H1 (cell line): ENCODE results near the gene P4HB. TPM values are rescaled to one million over a fixed set of nuclear protein-coding genes. Genes with fewer than 3 reads are reported as not detected.

ENCODE experiments used
- CTCF ChIA-PET: fragments of 300-600 bp; sonication (Branson Sonifier 250); formaldehyde crosslinking; loops from one replicate; lab custom pipeline; 2021; ENCODE audit not compliant: partially characterized antibody; lab: Charles Lee
- POLR2A ChIA-PET: fragments of 300-600 bp; sonication (Branson Sonifier 250); formaldehyde crosslinking; loops from one replicate; lab custom pipeline; 2021; ENCODE audit warnings: inconsistent platforms; ENCODE audit not compliant: partially characterized antibody; lab: Charles Lee
- DNase-seq, 2 experiments: peaks; one replicate each; pipeline versions ENCODE4 v3.0.0 to v3.0.0-alpha.2; 2010 to 2022; ENCODE audit warnings: low spot score in 2 of 2, low read depth in 1 of 2, mixed read lengths in 1 of 2
- FAIRE-seq: peaks from 2 replicates; lab custom pipeline; 2011; peaks lifted over from hg19 to GRCh38; lab: Jason Lieb, UNC
- H2AFZ ChIP-seq: 2 replicates; pipeline ENCODE4 v1.8.1; 2012; ENCODE audit warnings: low read length, inconsistent platforms
- H2AK5ac ChIP-seq: 2 replicates; pipeline ENCODE4 v1.6.1; 2013; ENCODE audit warnings: low read depth, low read length
- H2BK120ac ChIP-seq: replicated peaks from 2 replicates; pipeline ENCODE3; 2013; ENCODE audit warnings: low read depth, low read length, inconsistent platforms
- H2BK12ac ChIP-seq: 2 replicates; pipeline ENCODE4 v1.6.1; 2013; ENCODE audit warnings: low read depth, low read length
- H2BK15ac ChIP-seq: 2 replicates; pipeline ENCODE4 v1.6.1; 2013; ENCODE audit warnings: low read length
- H2BK20ac ChIP-seq: 2 replicates; pipeline ENCODE4 v1.6.1; 2013; ENCODE audit warnings: low read length
- H2BK5ac ChIP-seq: 2 replicates; pipeline ENCODE4 v1.6.1; 2013; ENCODE audit warnings: low read depth, low read length
- H3K14ac ChIP-seq: 2 replicates; pipeline ENCODE4 v1.6.1; 2013; ENCODE audit warnings: inconsistent platforms; ENCODE audit not compliant: insufficient read length
- H3K18ac ChIP-seq: 2 replicates; pipeline ENCODE4 v1.6.1; 2013; ENCODE audit warnings: low read length; ENCODE audit errors: extremely low read depth
- H3K23ac ChIP-seq: 2 replicates; pipeline ENCODE4 v1.6.1; 2013; ENCODE audit warnings: inconsistent platforms; ENCODE audit not compliant: insufficient read length
- H3K23me2 ChIP-seq: 2 replicates; pipeline ENCODE4 v1.6.1; 2013; ENCODE audit warnings: low read depth, low read length
- H3K27ac ChIP-seq: 2 replicates; pipeline ENCODE4 v1.6.1; 2011; ENCODE audit warnings: low read depth, low read length, inconsistent platforms
- H3K27me3 ChIP-seq, 4 experiments: replicated peaks in 1 of 4; 1 replicate in 1 of 4; 2 replicates in 3 of 4; pipeline versions ENCODE4 v1.6.1 to v1.8.1; 2011 to 2013; ENCODE audit warnings: low read length in 3 of 4, mild to moderate bottlenecking in 3 of 4, inconsistent platforms in 2 of 4, mixed read lengths in 2 of 4, moderate library complexity in 1 of 4; ENCODE audit not compliant: control insufficient read depth in 3 of 4, insufficient read depth in 3 of 4; ENCODE audit errors: extremely low read depth in 1 of 4
- H3K36me3 ChIP-seq, 4 experiments: 2 replicates each; pipeline versions ENCODE4 v1.6.1 to v1.8.1; 2011 to 2013; ENCODE audit warnings: mild to moderate bottlenecking in 4 of 4, low read length in 3 of 4, moderate library complexity in 2 of 4, control low read depth in 1 of 4, inconsistent platforms in 1 of 4; ENCODE audit not compliant: insufficient read depth in 4 of 4, control insufficient read depth in 2 of 4
- H3K4ac ChIP-seq: replicated peaks from 2 replicates; pipeline ENCODE3; 2013; ENCODE audit warnings: low read length, low read depth, mixed read lengths, inconsistent platforms; ENCODE audit not compliant: insufficient read length
- H3K4me1 ChIP-seq, 4 experiments: replicated peaks in 1 of 4; 1 replicate in 1 of 4; 2 replicates in 3 of 4; pipeline versions ENCODE4 v1.6.1 to v1.8.1; 2011 to 2013; ENCODE audit warnings: low read length in 3 of 4, inconsistent platforms in 2 of 4, mixed read lengths in 1 of 4; ENCODE audit not compliant: insufficient read depth in 4 of 4, control insufficient read depth in 3 of 4
- H3K4me2 ChIP-seq, 2 experiments: 2 replicates each; pipeline versions ENCODE4 v1.6.1 to v1.8.1; 2011 to 2013; ENCODE audit warnings: low read depth in 2 of 2, low read length in 2 of 2, control low read depth in 1 of 2, inconsistent platforms in 1 of 2, mild to moderate bottlenecking in 1 of 2; ENCODE audit not compliant: insufficient read depth in 1 of 2
- H3K4me3 ChIP-seq, 4 experiments: fragments of 200-600, 300-600 bp in 1 of 4; sonication (generic), shearing (Covaris generic), sonication (Bioruptor Twin) in 1 of 4; 2 replicates each; pipeline versions ENCODE4 v1.5.1 to v1.8.1; 2011 to 2016; ENCODE audit warnings: low read length in 4 of 4, low read depth in 3 of 4, control low read depth in 2 of 4, inconsistent platforms in 2 of 4, mild to moderate bottlenecking in 2 of 4, mixed read lengths in 1 of 4, moderate library complexity in 1 of 4; ENCODE audit not compliant: insufficient read depth in 2 of 4; ENCODE audit errors: extremely low read depth in 1 of 4
- H3K56ac ChIP-seq: replicated peaks from 2 replicates; pipeline ENCODE3; 2013; ENCODE audit warnings: low read depth, mild to moderate bottlenecking, mixed read lengths, low read length, inconsistent platforms; ENCODE audit not compliant: insufficient read length
- H3K79me1 ChIP-seq: 2 replicates; pipeline ENCODE4 v1.6.1; 2013; ENCODE audit warnings: low read depth, low read length, control low read depth
- H3K79me2 ChIP-seq, 2 experiments: 2 replicates each; pipeline versions ENCODE4 v1.6.1 to v1.8.1; 2012 to 2013; ENCODE audit warnings: low read length in 2 of 2, mild to moderate bottlenecking in 2 of 2, inconsistent platforms in 1 of 2; ENCODE audit not compliant: insufficient read depth in 2 of 2, control insufficient read depth in 1 of 2
- H3K9ac ChIP-seq, 4 experiments: replicated peaks in 1 of 4; 1 replicate in 1 of 4; 2 replicates in 3 of 4; pipeline versions ENCODE4 v1.6.1 to v1.8.1; 2011 to 2013; ENCODE audit warnings: low read depth in 3 of 4, low read length in 3 of 4, control low read depth in 2 of 4, mild to moderate bottlenecking in 2 of 4, moderate library complexity in 2 of 4, inconsistent platforms in 1 of 4; ENCODE audit errors: extremely low read depth in 1 of 4
- H3K9me3 ChIP-seq, 2 experiments: 2 replicates each; pipeline versions ENCODE4 v1.6.1 to v1.8.1; 2012 to 2013; ENCODE audit warnings: mild to moderate bottlenecking in 2 of 2, moderate library complexity in 2 of 2, control low read depth in 1 of 2, inconsistent platforms in 1 of 2, low read depth in 1 of 2, low read length in 1 of 2, mixed read lengths in 1 of 2; ENCODE audit not compliant: insufficient read depth in 2 of 2
- H4K20me1 ChIP-seq, 2 experiments: replicated peaks in 1 of 2; 2 replicates each; pipeline versions ENCODE3 to v1.8.1; 2011 to 2013; ENCODE audit warnings: inconsistent platforms in 2 of 2, low read length in 2 of 2, mild to moderate bottlenecking in 1 of 2; ENCODE audit not compliant: insufficient read depth in 2 of 2, control insufficient read depth in 1 of 2
- H4K5ac ChIP-seq: 2 replicates; pipeline ENCODE4 v1.6.1; 2013; ENCODE audit warnings: low read length, low read depth, mixed read lengths, inconsistent platforms; ENCODE audit not compliant: insufficient read length
- H4K8ac ChIP-seq: 2 replicates; pipeline ENCODE4 v1.8.0; 2013; ENCODE audit warnings: mild to moderate bottlenecking, moderate library complexity, low read length, inconsistent platforms; ENCODE audit not compliant: insufficient read depth; ENCODE audit errors: extremely low read depth
- H4K91ac ChIP-seq: replicated peaks from 2 replicates; pipeline ENCODE3; 2013; ENCODE audit warnings: low read length, mixed read lengths, inconsistent platforms; ENCODE audit not compliant: insufficient read length
- CEBPB ChIP-seq: IDR thresholded peaks from 2 replicates; pipeline ENCODE4 v1.6.1; 2012; ENCODE audit warnings: low read depth, low read length
- CHD2 ChIP-seq: IDR thresholded peaks from 2 replicates; pipeline ENCODE4 v1.6.1; 2012; ENCODE audit warnings: low read length, improper control_type of control experiment
- GTF2F1 ChIP-seq: IDR thresholded peaks from 2 replicates; pipeline ENCODE4 v1.6.1; 2012; ENCODE audit warnings: low read depth, low read length, improper control_type of control experiment, borderline replicate concordance
- KDM1A ChIP-seq: fragments of 200-600, 300-600 bp; sonication (generic); IDR thresholded peaks from 2 replicates; pipeline ENCODE4 v1.7.1; 2016; ENCODE audit warnings: mild to moderate bottlenecking, low read length, borderline replicate concordance
- KDM5A ChIP-seq: fragments of 200-600 bp; IDR thresholded peaks from 2 replicates; pipeline ENCODE4 v1.7.1; 2012; ENCODE audit warnings: mild to moderate bottlenecking, low read length, inconsistent platforms, mixed read lengths
- SIX5 ChIP-seq: IDR thresholded peaks from 2 replicates; pipeline ENCODE4 v1.6.1; 2011; ENCODE audit warnings: mild to moderate bottlenecking, low read depth, low read length
- WGBS, 2 experiments: shearing (Covaris generic) in 1 of 2; methylation state at CpG; one replicate each; pipeline versions ENCODE4 v1.1.6 to v1.1.7; 2013 to 2015; ENCODE audit warnings: low lambda C conversion rate in 2 of 2, mixed read lengths in 2 of 2, inconsistent platforms in 1 of 2, low coverage in 1 of 2, missing lambda C conversion rate in 1 of 2; ENCODE audit not compliant: insufficient replicate concordance in 2 of 2, insufficient coverage in 1 of 2, insufficient read length in 1 of 2; ENCODE audit errors: extremely low coverage in 1 of 2, missing lambda C conversion rate in 1 of 2; 5-methylcytosine and 5-hydroxymethylcytosine counted together
- polyA plus RNA-seq, 7 experiments: library from polyadenylated mRNA; depleted of rRNA in 3 of 7; stranded (reverse) in 5 of 7; unstranded in 2 of 7; fragments of >200 nt in 5 of 7; fragments of 200-250 nt in 2 of 7; gene quantifications; 1 replicate in 5 of 7; 2 replicates in 1 of 7; 4 replicates in 1 of 7; pipeline versions ENCODE4 v1.2.1 to v1.2.3, GENCODE V29; 2011 to 2013; ENCODE audit warnings: missing spikeins in 2 of 7, mixed read lengths in 2 of 7
- total RNA-seq: library from RNA; stranded (reverse); fragmentation: NEBNext Ultra II Directional; extraction: Animal tissue kit (Norgen Biotek cat#: 25700); gene quantifications from 2 replicates; pipeline ENCODE4 v1.2.1, GENCODE V29; 2021

The P4HB gene
- total and polyA plus RNA-seq, 2 of the 8 experiments (the other 6 are each of a cell fraction or from before 2014, with no cell fraction given), result 41.4 to 379 TPM

- Histone ChIP-seq H3K18ac (no peak overlapping the region), H4K20me1 (peaks cover 0 to 2% of the 10 kb centered on the region in 2 experiments), H2BK5ac (no peak overlapping the region), H2BK20ac (no peak overlapping the region), H2BK120ac (no peak overlapping the region), H3K56ac (no peak overlapping the region), H2AFZ (no peak overlapping the region), H3K9me3 (no peaks in the 10 kb centered on the region), H3K4me2 (no peak overlapping the region), H3K14ac (no peak overlapping the region), H3K23ac (no peak overlapping the region), H3K79me2 (no peaks in the 10 kb centered on the region), H3K4me1 (no peaks in the 10 kb centered on the region), H3K4me3 (no peak overlapping the region), H3K4ac (no peak overlapping the region), H4K8ac (no peak overlapping the region), H3K36me3 (peaks cover 4 to 23% (median 8%) of the 10 kb centered on the region in 4 experiments), H2BK12ac (no peak overlapping the region), H3K9ac (no peak overlapping the region), H3K79me1 (no peaks in the 10 kb centered on the region), H4K5ac (no peak overlapping the region), H2AK5ac (no peak overlapping the region), H4K91ac (no peak overlapping the region), H3K23me2 (no peaks in the 10 kb centered on the region), H3K27ac (no peak overlapping the region), H2BK15ac (no peak overlapping the region), H3K27me3 (no peaks in the 10 kb centered on the region)
- TF ChIP-seq KDM5A (no peak), CHD2 (no peak), GTF2F1 (no peak), KDM1A (no peak), CEBPB (no peak), SIX5 (no peak)
- FAIRE-seq, result no peak
- ChIA-PET CTCF (interaction anchor here (0.9 to 1.4 kb wide), 4 partner anchors 10 to 109 kb away, joined by 3 to 4 read pairs (median 3); no protein-coding TSS in a partner anchor), POLR2A (interaction anchor here (0.6 to 10.5 kb wide), 10 partner anchors 9 to 219 kb away, joined by 3 to 151 read pairs (median 6); partner anchors contain the start of genes ALYREF, ANAPC11, ARL16 and HGS)
- DNase-seq, result no peak
- WGBS, 2 experiments, result 84% methylated on average over 5 of the region's 5 CpGs; no CpG with 5 or more reads in 1 of the 2 experiments
Observed at GRCh38 chr17:81879121-81879520, 18.8 kb upstream of the P4HB start.
